ENCODE measurements around the gene APEX1.

- TF ChIP-seq CTCF (IDR thresholded peaks at IDR 0.05): no peak
- no peak for TF ChIP-seq POLR2A (IDR thresholded peaks at IDR 0.05)
- TF ChIP-seq POLR2AphosphoS5 (IDR thresholded peaks at IDR 0.05): no peak
Observed at GRCh38 chr14:20487396-20487725, 32.3 kb downstream of the APEX1 start.

Measured in prostate gland (tissue), 2 donors.